D721Med (cell line): ENCODE data around the gene MRPL50.

ENCODE experiments used
- DNase-seq: peaks from one replicate; pipeline ENCODE4 v3.0.0; 2011; ENCODE audit warnings: low spot score; ENCODE audit not compliant: insufficient read length
- FAIRE-seq: peaks from 2 replicates; lab custom pipeline; 2011; peaks lifted over from hg19 to GRCh38; lab: Jason Lieb, UNC
- TF ChIP-seq, protein P1 (sequence below): IDR thresholded peaks from 2 replicates; pipeline ENCODE4 v1.5.1; 2012; ENCODE audit warnings: mild to moderate bottlenecking, control low read depth; ENCODE audit not compliant: insufficient read depth; ENCODE audit errors: missing control alignments

Gene MRPL50

DNA sequence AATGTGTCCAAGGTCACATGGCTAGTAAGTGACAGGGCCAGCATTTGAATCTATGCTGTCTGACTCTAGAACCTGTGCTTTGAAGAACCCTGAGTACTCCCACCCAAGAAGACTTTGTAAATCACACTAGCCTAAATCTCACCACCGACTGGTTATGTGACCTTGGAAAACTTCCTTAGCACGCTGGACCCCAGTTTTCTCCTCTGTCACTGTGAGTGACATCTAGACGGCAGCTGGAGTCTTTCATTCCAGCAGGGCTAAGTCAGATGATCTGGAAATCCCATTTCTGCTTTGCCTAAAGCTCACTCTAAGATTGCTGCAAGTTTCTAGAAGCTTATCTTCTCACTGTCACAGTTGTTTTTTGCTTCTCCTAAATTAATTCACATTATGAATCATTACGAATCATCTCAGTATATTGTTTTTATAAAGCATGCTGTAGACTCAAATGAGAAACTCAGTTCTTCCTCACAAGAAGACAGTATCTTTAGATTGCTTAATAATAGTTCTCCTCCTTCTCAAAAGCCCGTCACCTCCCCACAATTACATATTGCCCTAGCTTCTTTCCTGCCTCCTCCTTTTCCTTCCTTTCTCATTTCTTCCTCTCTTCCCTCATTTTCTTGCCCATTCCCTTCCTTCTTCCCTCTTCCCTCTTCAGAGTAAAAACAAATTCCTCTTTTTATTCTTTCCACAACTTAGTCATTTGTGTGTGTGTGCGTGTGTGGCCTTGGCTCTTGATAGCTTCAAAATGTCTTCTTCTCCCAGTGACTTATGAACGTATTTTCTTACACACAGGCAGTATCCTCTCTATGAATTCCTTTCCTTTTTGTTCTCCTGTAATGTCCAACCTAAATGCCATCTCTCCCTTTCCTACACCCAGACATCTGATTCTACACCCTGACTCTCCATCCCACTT is 20.4 kb upstream of the MRPL50 start:
- no peak for FAIRE-seq
- TF ChIP-seq, protein P1, sequence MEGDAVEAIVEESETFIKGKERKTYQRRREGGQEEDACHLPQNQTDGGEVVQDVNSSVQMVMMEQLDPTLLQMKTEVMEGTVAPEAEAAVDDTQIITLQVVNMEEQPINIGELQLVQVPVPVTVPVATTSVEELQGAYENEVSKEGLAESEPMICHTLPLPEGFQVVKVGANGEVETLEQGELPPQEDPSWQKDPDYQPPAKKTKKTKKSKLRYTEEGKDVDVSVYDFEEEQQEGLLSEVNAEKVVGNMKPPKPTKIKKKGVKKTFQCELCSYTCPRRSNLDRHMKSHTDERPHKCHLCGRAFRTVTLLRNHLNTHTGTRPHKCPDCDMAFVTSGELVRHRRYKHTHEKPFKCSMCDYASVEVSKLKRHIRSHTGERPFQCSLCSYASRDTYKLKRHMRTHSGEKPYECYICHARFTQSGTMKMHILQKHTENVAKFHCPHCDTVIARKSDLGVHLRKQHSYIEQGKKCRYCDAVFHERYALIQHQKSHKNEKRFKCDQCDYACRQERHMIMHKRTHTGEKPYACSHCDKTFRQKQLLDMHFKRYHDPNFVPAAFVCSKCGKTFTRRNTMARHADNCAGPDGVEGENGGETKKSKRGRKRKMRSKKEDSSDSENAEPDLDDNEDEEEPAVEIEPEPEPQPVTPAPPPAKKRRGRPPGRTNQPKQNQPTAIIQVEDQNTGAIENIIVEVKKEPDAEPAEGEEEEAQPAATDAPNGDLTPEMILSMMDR = no peak

GRCh38 chr9:101417977-101418376 is 19.6 kb upstream of the MRPL50 start:
- FAIRE-seq (no peak), DNase-seq (no peak)
- TF ChIP-seq, protein P1 = no peak

More for the DNA sequence above, 20.4 kb upstream of the MRPL50 start:
- no peak for DNase-seq

- TF ChIP-seq, protein P1 = no peak
- no peak for FAIRE-seq
These were observed 19.0 kb upstream of the MRPL50 start for GRCh38 chr9:101417389-101417788.

GRCh38 chr9:101415578-101415977 is 17.2 kb upstream of the MRPL50 start:
- FAIRE-seq = no peak
- TF ChIP-seq, protein P1 = no peak
- no peak for DNase-seq

More at GRCh38 chr9:101417389-101417788, 19.0 kb upstream of the MRPL50 start:
- no peak for DNase-seq

- no peak for DNase-seq
- no peak for FAIRE-seq
- TF ChIP-seq, protein P1 = no peak
These were observed 16.4 kb upstream of the MRPL50 start for GRCh38 chr9:101414839-101415238.

DNA sequence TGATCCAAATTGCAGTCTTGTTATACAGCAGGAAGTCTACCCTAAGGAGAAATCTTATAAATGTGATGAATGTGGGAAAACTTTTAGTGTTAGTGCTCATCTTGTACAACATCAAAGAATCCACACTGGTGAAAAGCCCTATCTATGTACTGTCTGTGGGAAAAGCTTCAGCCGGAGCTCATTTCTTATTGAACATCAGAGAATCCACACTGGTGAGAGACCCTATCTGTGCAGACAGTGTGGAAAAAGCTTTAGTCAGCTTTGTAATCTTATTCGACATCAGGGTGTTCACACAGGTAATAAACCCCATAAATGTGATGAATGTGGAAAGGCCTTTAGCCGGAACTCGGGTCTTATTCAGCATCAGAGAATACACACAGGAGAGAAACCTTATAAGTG is 10.7 kb upstream of the MRPL50 start:
- TF ChIP-seq, protein P1 = no peak
- no peak for DNase-seq
- FAIRE-seq = no peak
